A549 treated with AZD9567 at 1 μM for 4 hours (cell line): ENCODE measurements around the gene OTX1. TPM values are rescaled to one million over a fixed set of nuclear protein-coding genes. Genes with fewer than 3 reads are reported as not detected.

Experiments used
- total RNA-seq: library from RNA; stranded (reverse); fragments of 200-300 nt; extraction: Qiagen RNA extraction; gene quantifications from 5 replicates; pipeline ENCODE4 v1.2.3, GENCODE V29; 2022; ENCODE audit not compliant: insufficient read depth

OTX1 gene
- 2.6 to 3.8 TPM (median 3.5 TPM) in 5 replicates for total RNA-seq

GRCh38 chr2:63050334-63051041, at the start of gene OTX1:
Gene OTX1 (plus strand): TSS chr2:63050830. CDS start chr2:63052991, 2,161 bp downstream.

